Thyroid gland (tissue), 4 donors: ENCODE data around the gene STAT3. TPM values are rescaled to one million over a fixed set of nuclear protein-coding genes. Genes with fewer than 3 reads are reported as not detected.
"Not testable (repeated sequence)": the region's sequence is repeated elsewhere in the genome, so short reads cannot be mapped to it uniquely, and the experiment has no call there.

Experiments
- DNase-seq, 2 donors: peaks; one replicate each; pipeline ENCODE4 v3.0.0-alpha.2; 2019
- H3K27ac ChIP-seq, 3 donors: fragments of 200-600 bp; sonication (generic); 1 replicate in 2 of 3; 2 replicates in 1 of 3; pipeline ENCODE4 v1.5.1; 2016 to 2019; ENCODE audit warnings: mild to moderate bottlenecking in 1 of 3, moderate library complexity in 1 of 3
- H3K27me3 ChIP-seq: fragments of 200-600 bp; sonication (generic); one replicate; pipeline ENCODE4 v1.5.1; 2019
- H3K36me3 ChIP-seq, 2 donors: fragments of 200-600 bp; sonication (generic); one replicate each; pipeline ENCODE4 v1.5.1; 2016 to 2019
- H3K4me1 ChIP-seq, 2 donors: fragments of 200-600 bp; sonication (generic); one replicate each; pipeline ENCODE4 v1.5.1; 2017 to 2019
- H3K4me3 ChIP-seq, 3 donors: fragments of 200-600 bp; sonication (generic); replicated peaks in 1 of 3; 1 replicate in 2 of 3; 2 replicates in 1 of 3; pipeline ENCODE4 v1.5.1; 2016; ENCODE audit warnings: mild to moderate bottlenecking in 1 of 3
- H3K9me3 ChIP-seq: fragments of 200-600 bp; sonication (generic); one replicate; pipeline ENCODE4 v1.5.1; 2017
- POLR2A ChIP-seq, 2 donors: fragments of 450-650 bp; IDR thresholded peaks; one replicate each; pipeline ENCODE4 v1.6.1; 2017; ENCODE audit warnings: antibody characterized with exemption in 2 of 2, mild to moderate bottlenecking in 2 of 2, moderate library complexity in 1 of 2
- WGBS, 2 donors: methylation state at CpG; one replicate each; pipeline ENCODE4 v1.1.5; 2017; 5-methylcytosine and 5-hydroxymethylcytosine counted together
- intact Hi-C: fragments of 100-400 bp; cut with DNase I; formaldehyde crosslinking; loops from one replicate; pipeline ENCODE4 v1.15.1; 2023
- total RNA-seq, 4 donors: library from RNA; depleted of rRNA; stranded (reverse); fragments of >200 nt; gene quantifications; one replicate each; pipeline ENCODE4 v1.2.3, GENCODE V29; 2016
- TF ChIP-seq, protein P1 (sequence below), 6 experiments: fragments of 200-600 bp in 3 of 6; fragments of 450-650 bp in 3 of 6; sonication (generic) in 3 of 6; IDR thresholded peaks; one replicate each; pipeline ENCODE4 v1.5.1; 2016 to 2019; ENCODE audit warnings: antibody characterized with exemption in 6 of 6, mild to moderate bottlenecking in 2 of 6, inconsistent platforms in 1 of 6, moderate library complexity in 1 of 6

The STAT3 gene
- total RNA-seq, 4 donors from 2014 or later: 147 to 292 (median 206) TPM

- no peaks in the 10 kb centered on the region for H3K27me3 ChIP-seq
- no peaks in the 10 kb centered on the region for H3K36me3 ChIP-seq
- no peak for TF ChIP-seq POLR2A (IDR thresholded peaks at IDR 0.05)
- no peak for DNase-seq
- no peak overlapping the region for H3K4me3 ChIP-seq
- WGBS, 2 donors: 70 to 72% methylated on average over 10 of the region's 10 CpGs
- no peaks in the 10 kb centered on the region for H3K9me3 ChIP-seq
- intact Hi-C loops: no loop called here
- H3K27ac ChIP-seq: peak overlapping the region; percentile 58 to 90 (median 78)
- peaks cover 48 to 50% of the 10 kb centered on the region in 2 donors for H3K4me1 ChIP-seq
Observed at GRCh38 chr17:42378359-42378958, 9.8 kb downstream of the STAT3 start.

DNA sequence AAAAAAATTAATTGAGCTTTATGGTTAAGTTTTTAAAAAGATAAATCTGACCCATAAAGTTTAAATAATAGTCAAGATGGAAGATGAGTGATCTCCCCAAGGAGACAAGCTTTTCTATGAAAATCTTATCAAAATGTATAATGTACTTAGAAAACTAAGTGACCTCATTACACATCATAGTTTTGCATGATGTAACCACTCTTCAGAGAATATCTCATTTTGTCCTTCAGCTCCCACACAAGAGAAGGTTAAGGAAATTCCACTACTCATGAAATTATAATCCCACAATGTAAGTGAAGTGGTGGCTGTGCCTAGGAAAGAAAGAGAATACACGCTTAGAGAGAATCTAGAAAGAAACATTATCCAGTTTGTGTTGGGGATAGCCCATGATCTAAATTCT is 14.3 kb downstream of the STAT3 start:
- intact Hi-C loops: no loop called here
- TF ChIP-seq, protein P1, sequence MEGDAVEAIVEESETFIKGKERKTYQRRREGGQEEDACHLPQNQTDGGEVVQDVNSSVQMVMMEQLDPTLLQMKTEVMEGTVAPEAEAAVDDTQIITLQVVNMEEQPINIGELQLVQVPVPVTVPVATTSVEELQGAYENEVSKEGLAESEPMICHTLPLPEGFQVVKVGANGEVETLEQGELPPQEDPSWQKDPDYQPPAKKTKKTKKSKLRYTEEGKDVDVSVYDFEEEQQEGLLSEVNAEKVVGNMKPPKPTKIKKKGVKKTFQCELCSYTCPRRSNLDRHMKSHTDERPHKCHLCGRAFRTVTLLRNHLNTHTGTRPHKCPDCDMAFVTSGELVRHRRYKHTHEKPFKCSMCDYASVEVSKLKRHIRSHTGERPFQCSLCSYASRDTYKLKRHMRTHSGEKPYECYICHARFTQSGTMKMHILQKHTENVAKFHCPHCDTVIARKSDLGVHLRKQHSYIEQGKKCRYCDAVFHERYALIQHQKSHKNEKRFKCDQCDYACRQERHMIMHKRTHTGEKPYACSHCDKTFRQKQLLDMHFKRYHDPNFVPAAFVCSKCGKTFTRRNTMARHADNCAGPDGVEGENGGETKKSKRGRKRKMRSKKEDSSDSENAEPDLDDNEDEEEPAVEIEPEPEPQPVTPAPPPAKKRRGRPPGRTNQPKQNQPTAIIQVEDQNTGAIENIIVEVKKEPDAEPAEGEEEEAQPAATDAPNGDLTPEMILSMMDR (IDR thresholded peaks at IDR 0.05): no peak
- no peak for TF ChIP-seq POLR2A (IDR thresholded peaks at IDR 0.05)
- no peak for DNase-seq
- peaks cover 19 to 27% of the 10 kb centered on the region in 2 donors for H3K4me1 ChIP-seq
- peak overlapping the region in 2 of 3 donors; percentile 1 to 40 for H3K27ac ChIP-seq
- no peaks in the 10 kb centered on the region for H3K9me3 ChIP-seq
- peaks cover 0 to 3% of the 10 kb centered on the region in 2 donors for H3K36me3 ChIP-seq
- WGBS, 2 donors: 94 to 100% methylated on average over 1 of the region's 1 CpG
- H3K4me3 ChIP-seq: no peak overlapping the region
- H3K27me3 ChIP-seq: no peaks in the 10 kb centered on the region

DNA sequence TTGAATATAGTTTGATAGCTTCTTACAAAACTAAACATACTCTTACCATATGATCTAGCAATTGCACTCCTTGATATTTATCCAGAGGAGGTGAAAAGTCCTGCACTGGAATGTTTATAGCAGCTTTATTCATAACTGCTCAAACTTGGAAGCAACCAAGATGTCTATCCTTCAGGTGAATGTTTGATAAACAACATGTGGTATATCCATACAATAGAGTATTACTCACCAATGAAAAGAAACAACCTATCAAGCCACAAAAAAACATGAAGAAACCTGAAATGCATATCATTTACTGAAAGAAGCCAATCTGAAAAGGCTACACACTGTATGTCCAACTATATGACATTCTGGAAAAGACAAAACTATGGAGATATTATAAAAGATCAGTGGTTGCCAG is 16.1 kb downstream of the STAT3 start:
- peaks cover 0 to 3% of the 10 kb centered on the region in 2 donors for H3K36me3 ChIP-seq
- peaks cover 25 to 35% of the 10 kb centered on the region in 2 donors for H3K4me1 ChIP-seq
- DNase-seq: no peak
- no peaks in the 10 kb centered on the region for H3K27me3 ChIP-seq
- TF ChIP-seq, protein P1 (IDR thresholded peaks at IDR 0.05): no peak
- TF ChIP-seq POLR2A (IDR thresholded peaks at IDR 0.05): no peak
- peak overlapping the region in 1 of 3 donors; percentile 33 for H3K27ac ChIP-seq
- H3K9me3 ChIP-seq: no peaks in the 10 kb centered on the region
- intact Hi-C loops: no loop called here
- H3K4me3 ChIP-seq: no peak overlapping the region

DNA sequence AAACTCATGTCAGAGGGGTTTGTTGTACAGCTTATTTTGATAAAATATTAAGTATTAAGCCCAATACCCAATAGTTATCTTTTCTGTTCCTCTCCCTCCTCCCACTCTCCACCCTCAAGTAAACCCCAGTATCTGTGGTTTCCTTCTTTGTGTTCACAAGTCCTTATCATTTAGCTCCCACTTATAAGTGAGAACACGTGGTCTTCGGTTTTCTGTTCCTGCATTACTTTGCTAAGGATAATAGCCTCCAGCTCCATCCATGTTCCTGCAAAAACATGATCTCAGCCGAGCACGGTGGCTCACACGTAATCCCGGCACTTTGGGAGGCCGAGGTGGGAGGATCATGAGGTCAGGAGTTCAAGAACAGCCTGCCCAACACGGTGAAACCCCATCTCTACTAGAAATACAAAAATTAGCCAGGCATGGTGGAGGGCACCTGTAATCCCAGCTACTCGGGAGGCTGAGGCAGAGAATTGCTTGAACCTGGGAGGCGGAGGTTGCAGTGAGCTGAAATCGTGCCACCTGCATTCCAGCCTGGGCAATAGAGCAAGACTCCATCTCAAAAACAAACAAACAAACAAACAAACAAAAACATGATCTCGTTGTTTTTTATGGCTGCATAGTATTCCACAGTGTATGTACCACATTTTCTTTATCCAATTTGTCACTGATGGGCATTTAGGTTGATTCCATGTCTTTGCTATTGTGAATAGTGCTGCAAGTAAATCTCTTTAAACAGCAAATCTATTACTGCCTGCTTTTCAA is 19.3 kb downstream of the STAT3 start:
- WGBS, 2 donors: 84% methylated on average over 12 of the region's 12 CpGs
- H3K9me3 ChIP-seq, DNase-seq, H3K4me3 ChIP-seq, H3K36me3 ChIP-seq, H3K27me3 ChIP-seq, intact Hi-C loops: not testable (repeated sequence)
- H3K27ac ChIP-seq: peak overlapping the region in 2 of 3 donors; percentile 91 to 96
- peaks cover 42 to 58% of the 10 kb centered on the region in 2 donors for H3K4me1 ChIP-seq

DNA sequence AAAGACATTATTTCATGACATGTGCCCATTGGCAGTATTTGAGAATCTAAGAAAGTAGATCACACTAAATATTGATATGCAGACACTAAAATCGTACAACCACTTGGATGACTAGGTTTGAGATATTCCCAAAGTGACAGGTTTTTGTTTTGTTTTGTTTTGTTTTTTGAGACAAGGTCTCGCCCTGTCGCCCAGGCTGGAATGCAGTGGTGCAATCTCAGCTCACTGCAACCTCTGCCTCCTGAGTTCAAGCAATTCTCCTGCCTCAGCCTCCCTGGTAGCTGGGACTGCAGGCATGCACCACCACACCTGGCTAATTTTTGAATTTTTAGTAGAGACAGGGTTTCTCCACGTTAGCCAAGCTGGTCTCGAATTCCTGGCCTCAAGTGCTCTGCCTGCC is 19.9 kb downstream of the STAT3 start:
- DNase-seq: peak; percentile 18 to 59
- 84 to 88% methylated on average over 5 of the region's 5 CpGs for WGBS, 2 donors
- H3K36me3 ChIP-seq, H3K4me3 ChIP-seq, H3K9me3 ChIP-seq, H3K27me3 ChIP-seq, intact Hi-C loops: not testable (repeated sequence)
- H3K27ac ChIP-seq: peak overlapping the region in 2 of 3 donors; percentile 91 to 96
- H3K4me1 ChIP-seq: peaks cover 49 to 63% of the 10 kb centered on the region in 2 donors

DNA sequence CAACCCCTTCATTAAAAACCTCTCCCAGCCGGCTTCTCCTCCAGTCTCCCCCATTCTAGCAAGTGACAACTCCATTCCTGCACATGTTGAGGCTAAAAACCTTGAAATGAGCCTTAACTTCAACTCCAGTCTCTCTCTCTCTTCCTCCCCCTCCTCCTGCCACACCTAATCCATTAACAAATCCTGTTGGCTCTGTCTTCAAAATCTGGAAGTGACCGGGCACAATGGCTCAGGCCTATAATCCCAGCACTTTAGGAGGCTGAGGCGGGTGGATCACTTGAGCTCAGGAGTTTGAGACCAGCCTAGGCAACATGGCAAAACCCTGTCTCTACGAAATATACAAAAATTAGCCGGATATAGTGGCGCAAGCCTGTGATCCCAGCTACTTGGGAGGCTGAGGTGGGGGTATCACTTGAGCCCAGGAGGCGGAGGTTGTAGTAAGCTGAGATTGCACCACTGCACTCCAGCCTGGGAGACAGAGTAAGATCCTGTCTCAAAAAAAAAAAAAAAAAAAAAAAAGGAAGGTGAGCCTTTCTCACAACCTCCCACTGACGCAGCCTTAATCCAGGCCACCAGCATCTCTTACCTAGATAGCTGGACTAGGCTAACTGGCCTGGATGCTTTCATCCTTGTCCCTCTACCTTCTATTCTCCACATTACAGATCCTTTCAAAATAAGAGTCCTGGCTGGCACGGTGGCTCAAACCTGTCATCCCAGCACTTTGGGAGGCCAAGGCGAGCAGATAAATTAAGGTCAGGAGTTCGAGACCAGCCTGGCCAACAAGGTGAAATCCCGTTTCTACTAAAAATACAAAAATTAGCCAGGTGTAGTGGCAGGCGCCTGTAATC is 21.8 kb downstream of the STAT3 start:
- WGBS, 2 donors: 83% methylated on average over 13 of the region's 13 CpGs
- H3K27me3 ChIP-seq, H3K9me3 ChIP-seq, intact Hi-C loops, H3K36me3 ChIP-seq, H3K4me3 ChIP-seq: not testable (repeated sequence)
- Histone ChIP-seq H3K4me1 (peaks cover 68 to 82% of the 10 kb centered on the region in 2 donors), H3K27ac (peak overlapping the region; percentile 14 to 96 (median 91))
- DNase-seq: peak in 1 of 2 donors; percentile 15
